Measurements from ENCODE around the gene DPP6.
"Not testable (repeated sequence)": the region's sequence is repeated elsewhere in the genome, so short reads cannot be mapped to it uniquely, and the experiment has no call there.

DPP6 gene

GRCh38 chr7:154928136-154929005 lies 876.2 kb downstream of the DPP6 start:
- Histone ChIP-seq H3K9me3 (ENCODE audit: control insufficient read depth in 2 of 2, low read length in 2 of 2) (no peaks in the 10 kb centered on the region), H3K4me3 (ENCODE audit: low read length in 2 of 2) (peak overlapping the region; percentile 92 to 99)

GRCh38 chr7:154929006-154929726 lies 877.0 kb downstream of the DPP6 start:
- Histone ChIP-seq H3K9me3 (ENCODE audit: control insufficient read depth in 2 of 2, low read length in 2 of 2) (no peaks in the 10 kb centered on the region), H3K27ac (ENCODE audit: low read length) (peak overlapping the region; percentile 92), H3K4me3 (ENCODE audit: low read length in 2 of 2) (peak overlapping the region; percentile 92 to 99), H3K27me3 (ENCODE audit: control insufficient read depth in 1 of 2, insufficient read depth in 2 of 2, low read length in 2 of 2) (no peaks in the 10 kb centered on the region), H3K36me3 (ENCODE audit: control insufficient read depth in 2 of 2, insufficient read depth in 2 of 2, low read length in 2 of 2) (no peaks in the 10 kb centered on the region), H3K9ac (ENCODE audit: low read length in 2 of 2) (peak overlapping the region; percentile 92 to 93), H3K4me1 (ENCODE audit: control insufficient read depth, insufficient read depth, low read length) (peaks cover 7% of the 10 kb centered on the region)

More at GRCh38 chr7:154928136-154929005, 876.2 kb downstream of the DPP6 start:
- Histone ChIP-seq H3K27me3 (ENCODE audit: control insufficient read depth in 1 of 2, insufficient read depth in 2 of 2, low read length in 2 of 2) (no peaks in the 10 kb centered on the region), H3K4me1 (ENCODE audit: control insufficient read depth, insufficient read depth, low read length) (peaks cover 7% of the 10 kb centered on the region), H3K9ac (ENCODE audit: low read length in 2 of 2) (peak overlapping the region; percentile 92 to 93), H3K27ac (ENCODE audit: low read length) (peak overlapping the region; percentile 92), H3K36me3 (ENCODE audit: control insufficient read depth in 2 of 2, insufficient read depth in 2 of 2, low read length in 2 of 2) (no peaks in the 10 kb centered on the region)

DNA sequence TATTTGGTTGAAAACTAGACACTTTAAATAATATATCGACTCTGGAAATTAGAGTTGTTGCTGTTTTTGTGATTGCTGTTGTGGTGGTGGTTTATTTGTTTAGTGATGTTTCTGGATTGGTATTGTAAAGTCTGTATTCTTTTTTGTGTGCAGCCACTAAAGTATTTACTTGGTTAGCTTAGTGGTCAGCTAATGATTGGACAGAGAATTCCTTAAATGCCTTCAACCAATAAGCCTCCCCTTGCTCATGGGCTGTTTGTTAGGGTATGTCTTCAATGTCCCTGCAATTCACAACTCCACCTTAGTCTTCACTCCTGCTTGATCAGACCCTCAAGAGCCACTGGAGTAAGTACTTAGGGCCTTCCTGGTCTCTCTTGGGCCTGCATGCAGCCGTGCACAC lies 879.7 kb downstream of the DPP6 start:
- Histone ChIP-seq H3K27me3 (ENCODE audit: control insufficient read depth in 1 of 2, insufficient read depth in 2 of 2, low read length in 2 of 2) (no peaks in the 10 kb centered on the region), H3K9ac (ENCODE audit: low read length in 2 of 2) (no peak overlapping the region), H3K4me3 (ENCODE audit: low read length in 2 of 2) (no peak overlapping the region), H3K4me1 (ENCODE audit: control insufficient read depth, insufficient read depth, low read length) (peaks cover 7% of the 10 kb centered on the region), H3K27ac (ENCODE audit: low read length) (no peak overlapping the region), H3K36me3 (ENCODE audit: control insufficient read depth in 2 of 2, insufficient read depth in 2 of 2, low read length in 2 of 2) (no peaks in the 10 kb centered on the region), H3K9me3 (ENCODE audit: control insufficient read depth in 2 of 2, low read length in 2 of 2) (no peaks in the 10 kb centered on the region)

GRCh38 chr7:154934353-154934952 lies 882.3 kb downstream of the DPP6 start:
- not testable (repeated sequence) for H3K4me1 ChIP-seq (ENCODE audit: control insufficient read depth, insufficient read depth, low read length); H3K9me3 ChIP-seq (ENCODE audit: control insufficient read depth in 2 of 2, low read length in 2 of 2); H3K4me3 ChIP-seq (ENCODE audit: low read length in 2 of 2); H3K9ac ChIP-seq (ENCODE audit: low read length in 2 of 2); H3K27ac ChIP-seq (ENCODE audit: low read length); H3K36me3 ChIP-seq (ENCODE audit: control insufficient read depth in 2 of 2, insufficient read depth in 2 of 2, low read length in 2 of 2); H3K27me3 ChIP-seq (ENCODE audit: control insufficient read depth in 1 of 2, insufficient read depth in 2 of 2, low read length in 2 of 2)

DNA sequence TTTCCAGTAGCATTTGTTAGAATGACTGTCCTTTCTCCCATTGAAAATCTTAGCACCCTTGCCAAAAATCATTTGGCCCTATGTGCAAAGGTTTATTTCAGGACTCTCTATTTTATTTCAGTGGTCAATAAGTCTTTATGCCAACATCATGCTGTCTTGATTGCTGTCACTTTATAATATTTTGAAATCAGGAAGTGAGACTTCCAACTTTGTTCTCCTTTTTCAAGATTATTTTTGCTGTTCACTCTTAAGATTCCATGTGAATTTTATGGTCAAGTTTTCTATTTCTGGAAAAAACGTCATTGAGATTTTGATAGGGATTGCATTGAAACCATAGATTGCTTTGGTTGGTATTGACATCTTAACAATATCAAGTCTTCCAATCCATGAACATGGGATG lies 885.6 kb downstream of the DPP6 start:
- Histone ChIP-seq H3K9ac (ENCODE audit: low read length in 2 of 2) (no peak overlapping the region), H3K27ac (ENCODE audit: low read length) (no peak overlapping the region), H3K9me3 (ENCODE audit: control insufficient read depth in 2 of 2, low read length in 2 of 2) (no peaks in the 10 kb centered on the region), H3K36me3 (ENCODE audit: control insufficient read depth in 2 of 2, insufficient read depth in 2 of 2, low read length in 2 of 2) (no peaks in the 10 kb centered on the region), H3K4me3 (ENCODE audit: low read length in 2 of 2) (no peak overlapping the region), H3K4me1 (ENCODE audit: control insufficient read depth, insufficient read depth, low read length) (no peaks in the 10 kb centered on the region), H3K27me3 (ENCODE audit: control insufficient read depth in 1 of 2, insufficient read depth in 2 of 2, low read length in 2 of 2) (no peaks in the 10 kb centered on the region)

DNA sequence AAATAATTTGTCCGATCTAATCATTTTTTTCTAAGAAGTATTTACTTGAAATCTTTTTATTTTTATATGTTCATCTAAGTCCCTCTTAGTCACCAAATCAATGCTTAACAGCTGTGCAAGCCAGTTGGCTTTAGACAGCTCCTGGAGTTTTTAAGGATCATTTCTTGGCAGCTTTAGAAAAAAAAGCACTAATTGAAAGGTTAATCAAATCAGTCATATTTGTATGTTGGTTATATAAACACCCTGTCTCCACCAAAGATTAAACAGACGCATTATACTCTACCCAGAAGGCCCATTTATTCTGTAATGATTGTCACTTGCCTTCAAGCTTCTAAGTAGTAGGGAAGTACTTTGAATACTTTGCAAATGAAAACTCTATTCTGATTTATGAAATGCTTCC lies 890.5 kb downstream of the DPP6 start:
- Histone ChIP-seq H3K9ac (ENCODE audit: low read length in 2 of 2) (no peak overlapping the region), H3K4me1 (ENCODE audit: control insufficient read depth, insufficient read depth, low read length) (no peaks in the 10 kb centered on the region), H3K9me3 (ENCODE audit: control insufficient read depth in 2 of 2, low read length in 2 of 2) (no peaks in the 10 kb centered on the region), H3K27ac (ENCODE audit: low read length) (no peak overlapping the region), H3K4me3 (ENCODE audit: low read length in 2 of 2) (no peak overlapping the region), H3K27me3 (ENCODE audit: control insufficient read depth in 1 of 2, insufficient read depth in 2 of 2, low read length in 2 of 2) (no peaks in the 10 kb centered on the region), H3K36me3 (ENCODE audit: control insufficient read depth in 2 of 2, insufficient read depth in 2 of 2, low read length in 2 of 2) (peaks cover 14 to 23% of the 10 kb centered on the region in 2 donors)
